Measurements from ENCODE around the gene SLC16A11.

GRCh38 chr17:7046127-7046724 is 2.3 kb upstream of the SLC16A11 start:
- TF ChIP-seq CTCF (conservative IDR thresholded peaks at IDR 0.05; ENCODE audit: low read length) (no peak), EZH2phosphoT487 (IDR thresholded peaks at IDR 0.05; ENCODE audit: borderline replicate concordance) (no peak)

All from Loucy (cell line).